NCI-H2227 treated with DMSO at 0.1 percent for 48 hours (cell line): ENCODE results near the gene BACH2.
"Not testable (repeated sequence)": the region's sequence is repeated elsewhere in the genome, so short reads cannot be mapped to it uniquely, and the experiment has no call there.

Experiments
- DNase-seq: peaks from one replicate; lab custom pipeline; 2025; lab: John Stamatoyannopoulos, UW

Gene BACH2

DNA sequence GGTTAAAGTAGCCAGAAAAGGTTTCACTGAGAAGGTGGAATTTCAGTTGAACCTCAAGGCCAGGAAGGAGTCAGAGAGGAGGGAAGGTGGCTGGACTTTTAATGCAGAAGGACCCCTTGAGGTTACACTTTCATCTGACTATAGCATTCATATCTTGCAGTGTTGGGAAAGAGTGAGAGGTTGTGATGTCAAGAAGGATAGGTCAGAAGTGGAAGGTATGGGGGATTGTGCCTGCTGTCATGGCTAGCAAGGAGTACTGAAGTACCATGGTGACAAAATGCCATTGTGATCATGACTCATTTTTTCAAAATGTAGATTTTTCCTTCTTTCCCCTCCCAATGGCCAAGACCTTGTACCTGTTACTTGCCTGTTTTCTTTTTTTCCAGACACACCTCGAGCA is 5.2 kb upstream of the BACH2 start:
- no peak for DNase-seq

DNA sequence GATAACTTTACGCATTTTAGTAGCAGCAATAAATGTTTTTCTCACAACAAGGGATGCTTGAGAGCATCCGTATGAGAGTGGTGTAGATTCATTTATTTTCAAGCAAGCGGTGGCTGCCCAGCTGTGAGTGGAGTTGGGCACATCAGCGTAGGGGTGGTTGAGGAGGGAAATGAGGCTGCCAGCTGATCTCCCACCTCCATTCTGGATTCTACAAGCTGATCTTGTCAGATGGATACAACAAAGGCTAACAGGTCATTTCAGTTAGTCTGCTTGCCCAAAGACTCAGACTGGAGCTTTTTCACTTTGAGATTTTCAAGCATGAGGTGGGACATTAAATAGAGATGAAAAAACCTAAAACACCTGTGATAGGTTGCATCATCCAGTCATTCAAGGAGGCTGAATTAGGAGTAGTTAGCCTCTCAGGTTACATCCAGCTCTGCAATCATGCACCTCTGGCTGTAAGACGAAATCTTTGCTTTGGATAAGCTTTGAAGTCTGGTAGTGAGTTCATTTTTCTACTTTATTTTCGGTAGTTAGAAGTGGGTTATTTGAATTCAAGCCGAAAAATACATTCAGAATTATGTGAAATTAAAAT is 1.9 kb upstream of the BACH2 start:
- no peak for DNase-seq

DNA sequence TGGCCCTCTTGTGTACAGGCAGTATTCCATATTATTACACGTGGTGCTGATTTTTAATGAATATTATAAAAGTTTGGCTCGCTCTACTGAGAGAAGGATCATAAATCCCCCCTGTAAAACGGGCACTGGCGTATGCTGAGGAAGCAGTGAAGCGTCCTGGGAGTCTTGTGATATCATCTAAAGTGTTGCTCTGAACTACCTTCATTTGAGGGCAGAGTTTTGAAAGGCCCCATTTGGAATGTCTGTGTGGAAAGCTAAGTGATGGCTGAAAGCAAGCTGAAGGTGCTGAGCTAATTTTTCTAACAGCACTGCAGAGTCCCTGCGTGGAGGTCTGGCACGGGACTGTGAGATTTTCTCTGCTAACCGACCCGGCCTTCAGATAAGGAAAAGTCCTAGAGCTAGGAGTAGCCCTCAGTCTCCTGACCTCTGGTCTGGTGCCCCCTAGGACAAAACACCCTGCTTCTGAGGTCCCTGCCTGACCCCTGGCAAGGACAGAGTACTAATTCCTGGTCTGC is 1.3 kb upstream of the BACH2 start:
- DNase-seq, result no peak

GRCh38 chr6:90297115-90297866 is 648 bp upstream of the BACH2 start:
- no peak for DNase-seq

- DNase-seq, result peak; percentile 51
These were observed 746 bp downstream of the BACH2 start for GRCh38 chr6:90295854-90296340.

DNA sequence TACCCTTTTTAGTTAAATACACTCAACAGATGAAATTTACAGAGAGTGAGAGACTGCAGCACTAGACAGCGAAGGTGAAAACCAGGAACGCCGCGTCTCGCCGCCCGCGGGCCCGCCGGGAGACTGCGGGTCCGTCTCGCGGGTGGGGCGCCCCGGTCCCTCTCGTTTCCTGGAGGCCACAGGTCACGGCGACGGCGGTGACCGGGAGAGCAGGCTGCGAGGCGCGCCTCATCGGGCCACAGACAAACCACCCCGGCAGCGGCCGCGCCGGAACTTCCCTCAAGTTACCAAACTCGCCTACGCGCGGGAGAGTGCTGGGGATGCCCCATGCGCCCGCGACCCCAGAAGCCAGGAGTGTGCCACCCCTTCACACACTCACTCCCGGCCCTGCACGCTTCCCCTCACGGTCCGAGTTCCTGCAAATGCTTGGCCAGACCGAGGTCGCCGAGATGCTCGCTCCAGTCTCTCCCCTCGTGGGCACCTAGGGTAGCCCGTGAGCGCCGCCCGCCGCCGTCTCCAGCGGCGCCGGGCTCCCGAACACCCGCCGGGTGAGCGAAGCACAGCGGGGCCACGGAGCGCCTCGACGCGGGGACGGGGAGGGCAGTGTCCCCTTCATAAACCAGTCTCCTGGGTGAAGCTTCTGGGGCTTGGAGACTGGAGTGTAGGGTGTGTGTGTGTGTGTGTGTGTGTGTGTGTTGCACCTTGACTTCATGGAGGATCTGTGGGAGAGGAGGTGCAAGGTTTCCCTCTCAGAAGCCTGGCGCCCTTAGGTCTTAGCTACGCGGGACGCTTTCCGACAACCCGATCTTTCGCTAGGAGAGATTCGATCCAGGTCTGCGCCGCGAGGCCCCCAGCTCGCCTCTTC is 1.4 kb downstream of the BACH2 start:
- DNase-seq, result no peak

DNA sequence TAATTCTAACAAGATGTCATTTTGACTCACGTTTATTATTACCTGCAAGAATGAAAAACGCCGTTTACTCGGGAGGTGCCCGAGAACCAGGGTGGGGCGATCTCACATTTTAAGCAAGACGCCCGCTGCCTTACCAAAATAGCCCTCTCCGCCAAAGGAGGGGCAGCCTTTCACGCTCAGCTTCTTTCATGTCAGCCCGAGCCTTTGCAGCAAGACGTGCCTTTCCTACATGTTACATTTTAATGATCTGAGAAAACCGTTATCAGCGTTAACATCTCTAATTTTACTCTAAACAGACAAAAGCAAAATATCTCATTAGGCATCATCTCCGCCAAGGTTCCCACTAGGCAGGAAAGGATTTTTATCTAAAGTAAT is 2.0 kb downstream of the BACH2 start:
- no peak for DNase-seq

DNA sequence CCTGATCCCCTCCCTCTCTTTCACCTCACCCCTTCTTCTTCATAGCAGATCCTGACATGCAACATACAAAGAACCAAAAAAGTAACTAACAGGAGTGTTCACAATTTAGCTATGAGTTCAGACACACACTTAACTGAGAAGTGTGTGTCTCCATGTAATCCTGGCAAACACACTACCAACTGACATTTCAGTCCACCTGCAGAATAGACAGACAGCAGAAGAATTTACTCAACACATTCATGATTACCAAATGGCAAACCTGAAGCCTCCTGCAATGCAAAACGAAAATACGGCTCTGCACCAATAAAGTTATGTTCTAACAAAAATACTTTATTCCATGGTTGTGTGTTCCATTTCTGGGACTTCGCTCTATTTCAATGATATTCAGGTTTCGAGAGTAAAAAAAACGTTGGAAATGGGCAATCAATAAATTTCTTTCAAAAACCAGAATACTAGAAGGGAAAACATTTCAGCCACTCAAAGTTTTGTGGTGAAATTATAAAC is 2.6 kb downstream of the BACH2 start:
- DNase-seq, result no peak

DNA sequence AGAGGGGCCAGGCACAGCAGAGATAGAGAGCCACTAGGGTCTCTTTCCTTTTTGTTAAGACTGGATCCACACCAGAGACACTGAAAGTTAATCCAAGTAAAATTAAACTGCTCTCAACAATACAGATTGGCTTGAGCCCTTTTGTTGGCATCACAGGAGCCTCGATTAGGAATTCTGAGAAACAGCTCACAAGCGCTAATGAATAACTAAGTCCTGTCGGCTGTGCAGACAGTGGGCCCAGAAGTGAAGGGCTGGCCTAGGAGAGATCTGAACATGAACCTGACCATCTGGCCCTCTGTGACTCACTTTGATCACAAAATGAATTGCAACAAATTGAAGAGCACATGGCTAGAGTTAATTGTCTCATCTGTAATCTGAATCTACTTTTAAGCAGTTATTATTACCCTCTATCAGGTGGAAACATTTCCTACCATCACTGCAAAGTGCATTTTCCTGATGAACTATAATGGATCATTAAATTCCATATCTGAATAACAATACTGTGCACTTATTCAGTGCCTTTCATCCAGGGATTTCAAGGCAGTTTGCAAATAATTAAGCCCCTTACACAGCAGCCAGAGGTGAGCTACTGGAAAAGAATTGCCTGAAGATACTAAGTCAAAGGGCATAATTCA is 3.2 kb downstream of the BACH2 start:
- no peak for DNase-seq

DNA sequence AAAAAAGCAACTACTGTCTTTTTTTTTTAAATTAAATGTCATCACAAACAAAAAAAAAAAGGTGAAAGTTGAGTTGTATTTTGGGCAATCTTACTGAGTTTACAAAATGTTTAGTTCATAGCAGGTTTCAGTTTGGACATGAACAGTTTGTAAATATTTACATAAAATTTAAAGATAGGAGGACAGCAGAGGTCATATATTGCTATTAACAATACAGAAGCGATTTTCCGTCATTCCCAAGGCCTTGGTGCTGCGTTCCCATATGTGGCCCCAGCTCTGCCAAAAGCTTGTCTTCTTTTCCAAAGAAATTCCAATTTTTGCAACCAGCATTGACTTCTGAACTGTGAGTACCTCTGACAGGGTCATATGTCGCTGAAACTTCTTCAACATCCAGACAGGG is 5.1 kb downstream of the BACH2 start:
- DNase-seq, result no peak

GRCh38 chr6:90290811-90291420 is 5.7 kb downstream of the BACH2 start:
- peak; percentile 2 for DNase-seq

- DNase-seq, result no peak
These were observed 6.7 kb downstream of the BACH2 start for GRCh38 chr6:90289902-90290301.

GRCh38 chr6:90288404-90288803 is 8.2 kb downstream of the BACH2 start:
- DNase-seq, result peak; percentile 31

DNA sequence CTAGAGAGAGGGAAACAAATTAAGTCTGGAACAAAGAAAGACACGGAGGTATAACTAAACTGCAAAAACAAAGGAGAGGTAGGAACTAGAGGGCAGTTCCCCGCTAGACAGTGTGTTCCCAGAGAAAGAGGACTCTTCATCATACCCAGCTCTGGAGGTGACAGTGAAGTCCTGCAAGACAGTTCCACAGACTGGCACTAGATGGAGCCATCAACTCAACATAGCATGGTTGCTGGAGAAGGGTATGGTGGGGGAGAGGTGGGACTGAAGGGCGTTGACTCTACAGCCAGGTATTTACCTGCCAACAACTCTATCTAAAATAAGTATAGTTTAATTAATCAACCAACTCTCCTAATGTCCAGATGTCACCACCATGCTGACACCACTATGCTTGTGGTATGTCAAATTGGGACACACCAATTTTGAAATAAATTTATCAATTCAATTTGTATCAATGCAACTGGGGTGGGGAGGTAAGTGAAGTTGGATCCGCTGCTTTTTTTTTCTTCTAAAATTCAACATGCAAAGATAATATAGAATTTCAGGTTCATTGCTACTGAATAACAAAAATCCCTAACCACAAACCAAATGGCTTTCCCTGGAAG is 9.7 kb downstream of the BACH2 start:
- DNase-seq, result no peak

DNA sequence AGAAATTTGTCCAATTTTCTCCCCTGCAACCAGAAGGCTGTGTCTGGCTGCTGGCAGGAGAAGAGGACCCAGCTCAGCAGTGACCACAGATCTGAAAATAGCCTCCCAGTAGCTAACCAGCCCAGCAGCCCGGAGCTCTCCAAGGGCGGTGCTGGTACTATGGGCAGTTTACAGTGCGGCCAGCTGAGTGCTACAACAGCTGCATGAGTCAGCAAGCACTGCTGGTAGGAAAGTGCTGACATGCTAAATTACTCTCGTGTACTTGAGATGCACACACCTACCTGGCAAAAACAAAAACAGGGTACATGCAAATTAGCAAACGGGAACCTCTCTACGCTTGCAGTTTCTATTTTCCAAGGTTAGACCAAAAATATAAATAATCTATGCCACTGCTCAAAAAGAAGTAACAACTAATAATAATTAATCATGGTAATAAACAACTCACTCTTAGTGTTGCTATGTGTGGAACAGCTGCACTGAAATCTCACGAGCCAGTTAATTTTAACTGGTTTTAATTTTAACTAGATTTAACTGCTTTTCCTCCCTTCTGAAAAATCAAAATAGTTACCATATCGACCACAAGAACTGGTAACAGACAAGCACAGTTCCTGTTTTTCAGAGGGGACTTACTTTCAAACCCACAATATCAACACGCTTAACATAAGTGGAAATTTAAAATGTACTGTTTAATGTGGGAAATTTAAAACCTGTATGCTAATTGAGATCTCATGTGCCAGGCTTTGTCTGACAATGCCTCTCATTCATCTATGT is 10.8 kb downstream of the BACH2 start:
- DNase-seq, result peak; percentile 22

- DNase-seq, result no peak
These were observed 11.6 kb downstream of the BACH2 start for GRCh38 chr6:90285042-90285481.

DNA sequence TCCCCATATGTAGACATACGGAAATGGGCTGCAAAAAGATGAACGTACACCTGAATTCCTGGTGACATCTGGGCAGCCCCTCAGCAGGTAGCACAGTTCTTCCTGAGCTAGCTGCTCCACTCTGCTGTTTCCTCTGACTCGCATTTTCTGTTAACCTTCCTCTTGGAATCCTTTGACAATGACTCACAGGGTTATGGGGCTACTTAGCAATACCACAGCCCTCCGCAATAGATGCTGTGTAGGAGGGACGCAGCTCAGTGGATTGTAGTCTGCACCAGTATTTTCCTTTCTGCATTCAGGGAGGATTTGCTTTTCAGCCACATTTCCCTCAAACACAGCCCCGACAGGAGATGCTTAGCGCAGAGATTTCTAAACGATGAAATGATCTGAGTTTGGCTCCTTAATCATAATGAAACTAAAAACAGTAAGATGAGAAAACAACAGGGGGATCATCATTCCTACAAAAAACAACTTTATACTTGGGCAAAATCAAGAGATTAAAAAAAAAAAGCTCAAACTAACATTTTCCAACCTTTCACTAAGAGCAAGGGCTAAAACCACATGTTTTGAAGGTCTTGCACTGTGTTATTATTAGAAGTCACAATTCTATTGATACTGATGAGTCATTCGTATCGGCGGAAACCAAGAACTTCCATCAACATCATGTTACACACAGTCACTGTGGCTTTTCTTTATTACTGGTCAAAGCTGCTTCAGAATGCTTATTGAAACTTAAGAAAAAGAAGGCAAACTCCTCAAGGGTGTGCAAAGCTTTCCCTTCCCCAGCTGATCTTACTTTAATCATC is 12.2 kb downstream of the BACH2 start:
- DNase-seq, result peak; percentile 39

DNA sequence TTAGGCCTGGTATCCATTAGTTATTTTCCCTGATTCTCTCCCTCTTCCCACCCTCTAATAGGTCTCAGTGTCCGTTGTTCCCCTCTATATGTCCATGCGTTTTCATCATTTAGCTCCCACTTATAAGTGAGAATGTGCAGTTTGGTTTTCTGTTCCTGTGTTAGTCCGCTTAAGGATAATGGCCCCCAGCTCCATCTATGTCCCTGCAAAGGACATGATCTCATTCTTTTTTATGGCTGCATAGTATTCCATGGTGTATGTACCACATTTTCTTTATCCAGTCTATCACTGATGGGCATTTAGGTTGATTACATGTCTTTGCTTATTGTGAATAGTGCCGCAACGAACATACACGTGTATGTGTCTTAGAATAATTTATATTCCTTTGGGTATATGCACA is 14.4 kb downstream of the BACH2 start:
- not testable (repeated sequence) for DNase-seq

GRCh38 chr6:90278129-90278528 is 18.5 kb downstream of the BACH2 start:
- DNase-seq, result no peak
